DOHH2 (cell line): Measurements from ENCODE around the gene SYNE1.

Experiments used
- H3F3A ChIP-seq: fragments of 200-600 bp; sonication (generic), shearing (Covaris generic); 2 replicates; pipeline ENCODE4 v1.6.0; 2016; ENCODE audit warnings: antibody characterized with exemption, mild to moderate bottlenecking; ENCODE audit not compliant: control insufficient read depth, insufficient read depth
- H3K27ac ChIP-seq: fragments of 200-600 bp; sonication (generic); 2 replicates; pipeline ENCODE4 v1.5.1; 2014; ENCODE audit warnings: low read depth, mild to moderate bottlenecking, low read length, moderate library complexity
- H3K27me3 ChIP-seq: fragments of 200-600 bp; sonication (generic); 2 replicates; pipeline ENCODE4 v1.6.1; 2014; ENCODE audit warnings: mild to moderate bottlenecking, low read length, mixed read lengths; ENCODE audit not compliant: control insufficient read depth
- H3K36me3 ChIP-seq: fragments of 200-600 bp; sonication (generic); 2 replicates; pipeline ENCODE4 v1.6.1; 2014; ENCODE audit warnings: mild to moderate bottlenecking, low read length, moderate library complexity, mixed read lengths; ENCODE audit not compliant: control insufficient read depth
- H3K4me1 ChIP-seq: fragments of 200-600 bp; sonication (generic); 2 replicates; pipeline ENCODE4 v1.6.1; 2014; ENCODE audit warnings: mild to moderate bottlenecking, low read length, mixed read lengths; ENCODE audit not compliant: control insufficient read depth
- H3K4me2 ChIP-seq: fragments of 200-600 bp; sonication (generic); 2 replicates; pipeline ENCODE4 v1.6.0; 2014; ENCODE audit warnings: mild to moderate bottlenecking, low read length, moderate library complexity
- H3K4me3 ChIP-seq: fragments of 200-600 bp; sonication (generic); 2 replicates; pipeline ENCODE4 v1.5.1; 2014; ENCODE audit warnings: mild to moderate bottlenecking, low read length, mixed read lengths
- H3K79me2 ChIP-seq: fragments of 200-600 bp; sonication (generic); 2 replicates; pipeline ENCODE4 v1.6.1; 2014; ENCODE audit warnings: mild to moderate bottlenecking, low read length, mixed read lengths; ENCODE audit not compliant: control insufficient read depth
- H3K9me2 ChIP-seq: fragments of 200-600 bp; sonication (generic); replicated peaks from 2 replicates; pipeline ENCODE4 v1.6.1; 2014; ENCODE audit warnings: mild to moderate bottlenecking, low read length, mixed read lengths; ENCODE audit not compliant: control insufficient read depth
- H3K9me3 ChIP-seq: fragments of 200-600 bp; sonication (generic); 2 replicates; pipeline ENCODE4 v1.6.1; 2014; ENCODE audit warnings: antibody characterized with exemption, low read length, mixed read lengths; ENCODE audit not compliant: control insufficient read depth, insufficient read depth
- H4K20me1 ChIP-seq: fragments of 200-600 bp; sonication (generic); 2 replicates; pipeline ENCODE4 v1.6.0; 2014; ENCODE audit warnings: low read depth, mild to moderate bottlenecking, antibody characterized with exemption, low read length, moderate library complexity; ENCODE audit not compliant: control insufficient read depth, insufficient read depth
- EZH2phosphoT487 ChIP-seq: fragments of 200-600 bp; sonication (generic); IDR thresholded peaks from 2 replicates; pipeline ENCODE4 v1.6.1; 2017; ENCODE audit warnings: borderline replicate concordance, mild to moderate bottlenecking, antibody characterized with exemption, low read length, moderate library complexity, mixed read lengths
- TF ChIP-seq, protein P1 (sequence below): fragments of 200-600 bp; sonication (generic); IDR thresholded peaks from one replicate; pipeline ENCODE4 v1.5.1; 2014; ENCODE audit warnings: antibody characterized with exemption, mild to moderate bottlenecking, low read depth, low read length; ENCODE audit not compliant: poor library complexity, severe bottlenecking

The SYNE1 gene

GRCh38 chr6:152418551-152418950 is 218.6 kb downstream of the SYNE1 start:
- no peaks in the 10 kb centered on the region for H4K20me1 ChIP-seq
- TF ChIP-seq, protein P1, sequence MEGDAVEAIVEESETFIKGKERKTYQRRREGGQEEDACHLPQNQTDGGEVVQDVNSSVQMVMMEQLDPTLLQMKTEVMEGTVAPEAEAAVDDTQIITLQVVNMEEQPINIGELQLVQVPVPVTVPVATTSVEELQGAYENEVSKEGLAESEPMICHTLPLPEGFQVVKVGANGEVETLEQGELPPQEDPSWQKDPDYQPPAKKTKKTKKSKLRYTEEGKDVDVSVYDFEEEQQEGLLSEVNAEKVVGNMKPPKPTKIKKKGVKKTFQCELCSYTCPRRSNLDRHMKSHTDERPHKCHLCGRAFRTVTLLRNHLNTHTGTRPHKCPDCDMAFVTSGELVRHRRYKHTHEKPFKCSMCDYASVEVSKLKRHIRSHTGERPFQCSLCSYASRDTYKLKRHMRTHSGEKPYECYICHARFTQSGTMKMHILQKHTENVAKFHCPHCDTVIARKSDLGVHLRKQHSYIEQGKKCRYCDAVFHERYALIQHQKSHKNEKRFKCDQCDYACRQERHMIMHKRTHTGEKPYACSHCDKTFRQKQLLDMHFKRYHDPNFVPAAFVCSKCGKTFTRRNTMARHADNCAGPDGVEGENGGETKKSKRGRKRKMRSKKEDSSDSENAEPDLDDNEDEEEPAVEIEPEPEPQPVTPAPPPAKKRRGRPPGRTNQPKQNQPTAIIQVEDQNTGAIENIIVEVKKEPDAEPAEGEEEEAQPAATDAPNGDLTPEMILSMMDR = no peak
- no peak for TF ChIP-seq EZH2phosphoT487
- no peaks in the 10 kb centered on the region for H3K36me3 ChIP-seq
- no peak overlapping the region for H3K4me2 ChIP-seq
- H3F3A ChIP-seq = no peaks in the 10 kb centered on the region
- H3K4me1 ChIP-seq = no peaks in the 10 kb centered on the region
- no peaks in the 10 kb centered on the region for H3K79me2 ChIP-seq
- H3K27ac ChIP-seq = no peak overlapping the region
- H3K9me2 ChIP-seq = no peaks in the 10 kb centered on the region
- no peaks in the 10 kb centered on the region for H3K9me3 ChIP-seq
- no peak overlapping the region for H3K4me3 ChIP-seq
- 0 out of 2 replicates have a peak, but pooled peaks cover 5% of the 10 kb centered on the region for H3K27me3 ChIP-seq

GRCh38 chr6:152416652-152417051 is 220.5 kb downstream of the SYNE1 start:
- H3K79me2 ChIP-seq = no peaks in the 10 kb centered on the region
- H3F3A ChIP-seq = no peaks in the 10 kb centered on the region
- H3K4me3 ChIP-seq = no peak overlapping the region
- no peak overlapping the region for H3K4me2 ChIP-seq
- H3K27ac ChIP-seq = no peak overlapping the region
- no peaks in the 10 kb centered on the region for H3K36me3 ChIP-seq
- no peaks in the 10 kb centered on the region for H4K20me1 ChIP-seq
- H3K4me1 ChIP-seq = no peaks in the 10 kb centered on the region
- H3K9me2 ChIP-seq = no peaks in the 10 kb centered on the region
- TF ChIP-seq EZH2phosphoT487 = no peak
- TF ChIP-seq, protein P1 = no peak
- 0 out of 2 replicates have a peak, but pooled peaks cover 5% of the 10 kb centered on the region for H3K27me3 ChIP-seq
- H3K9me3 ChIP-seq = no peaks in the 10 kb centered on the region

DNA sequence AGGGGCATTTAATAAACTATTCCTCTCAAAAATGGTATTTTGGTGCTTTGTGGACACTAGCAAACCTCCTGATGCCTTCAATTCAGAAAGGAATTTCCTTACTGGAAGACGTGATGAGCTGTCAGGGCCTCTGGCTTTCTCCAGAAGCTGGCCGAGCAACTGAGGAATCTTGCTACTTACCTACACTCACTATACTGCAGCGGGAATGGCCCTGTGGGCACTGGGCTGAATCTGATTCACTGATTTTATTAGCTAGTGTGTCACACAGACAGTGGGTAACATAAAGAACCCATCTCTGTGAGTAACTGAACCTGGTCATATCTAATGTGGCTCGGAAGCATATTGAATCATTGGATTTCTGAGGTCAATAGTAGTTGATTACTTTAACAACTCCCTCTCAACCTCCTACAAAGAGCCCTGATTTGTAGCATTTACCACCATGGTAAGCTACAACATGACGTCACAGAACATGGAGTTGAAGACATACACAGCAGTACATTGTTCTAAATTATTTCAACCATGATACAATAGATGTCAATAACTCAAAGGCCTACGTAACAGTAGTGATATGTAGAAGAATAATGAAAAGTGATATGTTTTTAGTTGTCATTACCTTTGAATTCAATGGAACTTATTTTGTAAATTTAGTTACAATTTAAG is 232.1 kb downstream of the SYNE1 start:
- no peak overlapping the region for H3K27ac ChIP-seq
- no peaks in the 10 kb centered on the region for H4K20me1 ChIP-seq
- TF ChIP-seq, protein P1 = no peak
- no peaks in the 10 kb centered on the region for H3K4me1 ChIP-seq
- no peaks in the 10 kb centered on the region for H3K36me3 ChIP-seq
- H3K4me3 ChIP-seq = no peak overlapping the region
- H3K27me3 ChIP-seq = no peaks in the 10 kb centered on the region
- H3K79me2 ChIP-seq = no peaks in the 10 kb centered on the region
- H3K9me3 ChIP-seq = no peaks in the 10 kb centered on the region
- H3F3A ChIP-seq = no peaks in the 10 kb centered on the region
- H3K4me2 ChIP-seq = no peak overlapping the region
- no peaks in the 10 kb centered on the region for H3K9me2 ChIP-seq
